ENCODE data around the gene VPS16.
A peak's percentile ranks its signal among the peaks of the same experiment; 100 is the strongest.

The VPS16 gene

DNA sequence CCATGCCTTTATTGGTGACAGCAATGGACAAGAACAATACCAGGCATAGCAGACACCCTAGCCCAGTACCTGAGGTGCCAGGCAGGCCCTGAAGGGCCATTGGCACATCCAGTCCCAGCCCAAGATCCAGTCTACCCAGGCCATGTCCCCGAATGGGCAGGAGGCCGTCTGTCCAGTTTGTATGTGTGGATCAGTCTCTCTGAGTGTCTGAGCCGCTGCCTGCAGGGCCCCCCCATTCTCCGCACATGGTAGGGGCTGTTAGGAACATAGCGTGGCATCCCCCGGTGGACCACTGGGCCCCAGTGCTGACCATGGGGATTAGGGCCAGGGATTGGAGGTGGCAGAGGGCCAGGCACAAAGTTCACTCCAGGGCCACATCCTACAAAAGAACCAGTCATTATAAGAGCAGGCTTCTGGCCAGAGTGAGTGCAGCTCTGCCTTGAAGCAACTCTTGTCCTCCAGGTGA is 5.2 kb upstream of the VPS16 start:
- no peak for DNase-seq (ENCODE audit: low spot score)

DNA sequence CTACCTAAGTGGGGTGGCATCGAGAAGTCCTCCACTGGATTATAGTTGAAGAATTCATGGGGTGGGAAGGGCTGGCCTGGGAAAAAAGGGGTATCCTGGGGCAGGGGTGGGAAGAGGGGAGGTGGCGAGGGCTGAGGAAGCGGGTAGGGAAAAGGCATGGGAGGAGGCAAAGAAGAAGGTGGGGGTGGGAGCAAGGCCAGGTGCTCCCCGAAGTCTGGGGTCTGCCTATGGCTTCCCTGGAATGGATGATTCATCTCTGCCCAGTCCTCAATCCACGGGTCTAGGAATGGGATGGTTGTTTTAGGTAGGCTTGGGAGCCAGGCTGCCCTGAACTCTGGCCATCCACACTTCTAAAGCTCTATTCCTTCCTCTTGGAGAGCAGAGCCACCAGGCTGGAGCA is 4.5 kb upstream of the VPS16 start:
- DNase-seq (ENCODE audit: low spot score), result no peak

GRCh38 chr20:2837221-2837960 is 3.2 kb upstream of the VPS16 start:
- DNase-seq (ENCODE audit: low spot score), result no peak

DNA sequence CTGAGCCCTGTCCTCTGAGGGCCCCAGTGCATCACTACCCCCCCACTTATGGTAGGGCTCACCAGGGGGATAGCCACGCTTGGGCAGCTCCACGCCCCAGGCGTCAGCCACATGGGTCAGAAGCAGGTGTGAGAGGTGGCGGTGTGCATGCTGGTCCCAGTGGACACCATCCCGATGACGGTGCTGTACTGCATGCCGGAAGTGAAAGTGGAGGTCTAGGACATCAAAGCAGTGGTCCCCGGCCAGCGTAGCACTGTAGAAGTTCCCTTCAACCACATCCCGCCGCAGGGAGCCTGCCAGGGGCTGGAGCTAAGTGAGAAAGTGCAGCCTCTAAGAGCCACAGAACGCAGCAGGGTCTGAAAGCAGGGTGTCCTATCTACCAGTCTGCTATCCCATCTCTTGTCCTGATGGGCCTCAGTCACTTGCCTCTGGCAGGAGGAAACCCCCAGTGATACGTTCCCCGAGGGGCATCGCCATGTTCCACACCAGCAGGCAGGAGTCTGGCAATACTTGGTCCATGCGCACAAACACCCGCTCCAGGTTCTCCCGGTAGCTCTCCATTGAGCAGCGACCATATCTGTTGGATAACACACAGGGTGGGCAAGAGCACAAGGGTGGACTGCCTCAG is 2.3 kb upstream of the VPS16 start:
- no peak for DNase-seq (ENCODE audit: low spot score)

DNA sequence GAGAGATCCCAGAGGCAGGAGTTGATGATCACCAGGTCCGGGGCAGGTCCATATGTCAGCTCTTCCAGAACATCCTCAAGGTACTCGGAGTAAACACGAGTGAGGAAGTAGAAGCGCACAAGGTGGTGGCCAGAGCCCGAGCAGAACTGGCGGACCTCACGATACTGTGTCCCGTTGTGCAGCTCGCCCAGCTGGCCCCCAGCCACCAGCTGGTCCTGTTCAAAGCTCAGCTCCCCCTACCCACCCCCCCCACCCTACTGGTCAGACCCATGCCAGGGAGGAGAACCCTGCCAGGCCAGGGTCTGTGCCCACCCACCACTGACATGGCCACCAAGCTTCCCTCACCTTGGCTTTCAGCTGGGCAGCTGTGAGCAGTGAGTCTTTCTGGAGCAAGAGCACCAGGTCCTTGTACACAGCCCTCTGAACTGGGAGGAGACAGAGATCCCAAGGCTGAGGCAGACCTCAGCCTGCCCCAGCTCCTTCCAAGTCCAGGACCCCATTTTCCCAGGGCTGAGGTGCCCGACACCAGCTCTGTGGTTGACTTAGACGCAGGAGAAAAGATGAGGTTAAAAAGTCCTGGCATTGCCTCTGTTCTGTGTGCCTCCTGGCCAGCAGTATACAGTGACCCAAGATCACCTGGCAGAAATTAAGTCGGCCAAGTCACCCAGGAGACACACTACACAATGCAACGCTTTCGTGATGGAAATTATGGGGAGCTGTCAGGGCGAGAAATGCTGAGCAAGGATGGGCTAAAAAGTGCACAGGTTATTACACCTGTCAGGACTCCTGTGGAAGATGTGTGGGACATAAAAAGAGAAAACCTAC is 1.5 kb upstream of the VPS16 start:
- no peak for DNase-seq (ENCODE audit: low spot score)

- DNase-seq (ENCODE audit: low spot score), result no peak
Measured at GRCh38 chr20:2839732-2840137, 810 bp upstream of the VPS16 start.

DNA sequence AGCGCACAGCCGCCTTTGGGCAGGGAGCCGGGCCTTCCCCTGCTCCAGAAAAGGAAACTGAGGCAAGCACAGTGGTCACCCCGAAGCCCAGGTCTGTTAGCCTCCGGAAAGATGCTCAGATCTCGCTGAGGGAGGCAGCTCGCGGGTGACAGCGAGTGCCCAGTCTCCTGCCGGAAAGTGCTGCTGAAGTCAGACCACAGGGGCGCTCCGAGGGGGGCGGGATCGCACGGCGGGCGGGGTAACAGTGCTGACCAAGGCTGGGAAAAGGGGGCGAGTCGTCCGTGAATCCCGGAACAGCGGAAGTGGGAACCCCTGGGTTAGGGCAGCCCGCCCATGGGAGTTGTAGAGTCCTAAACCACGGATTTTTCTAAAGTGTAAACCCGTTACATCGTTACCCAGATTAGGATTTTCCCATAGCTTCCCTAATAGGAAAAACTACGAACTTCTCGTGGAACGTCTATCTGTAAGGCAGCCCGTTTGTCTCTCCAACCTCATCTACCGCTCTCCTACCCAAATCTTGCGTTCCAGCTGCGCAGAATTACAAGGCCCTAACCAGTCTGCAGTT is 504 bp downstream of the VPS16 start:
- DNase-seq (ENCODE audit: low spot score), result peak; percentile 68

DNA sequence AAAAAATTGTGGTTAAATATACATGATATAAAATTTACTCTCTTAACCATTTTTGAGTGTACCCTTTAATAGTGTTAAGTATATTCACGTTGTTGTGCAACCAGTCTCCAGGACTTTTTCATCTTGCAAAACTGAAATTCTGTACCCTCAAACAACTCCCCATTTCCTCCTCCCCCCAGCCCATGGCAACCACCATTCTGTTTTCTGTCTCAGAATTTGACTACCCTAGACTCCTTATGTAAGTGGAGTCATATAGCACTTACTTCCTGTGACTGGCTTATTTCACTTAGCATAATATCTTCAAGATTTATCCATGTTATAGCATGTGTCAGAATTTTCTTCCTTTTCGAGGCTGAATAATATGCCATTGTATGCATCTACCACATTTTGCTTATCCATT is 5.1 kb downstream of the VPS16 start:
- no peak for DNase-seq (ENCODE audit: low spot score)

GRCh38 chr20:2846698-2847097 is 6.2 kb downstream of the VPS16 start:
- no peak for DNase-seq (ENCODE audit: low spot score)

DNA sequence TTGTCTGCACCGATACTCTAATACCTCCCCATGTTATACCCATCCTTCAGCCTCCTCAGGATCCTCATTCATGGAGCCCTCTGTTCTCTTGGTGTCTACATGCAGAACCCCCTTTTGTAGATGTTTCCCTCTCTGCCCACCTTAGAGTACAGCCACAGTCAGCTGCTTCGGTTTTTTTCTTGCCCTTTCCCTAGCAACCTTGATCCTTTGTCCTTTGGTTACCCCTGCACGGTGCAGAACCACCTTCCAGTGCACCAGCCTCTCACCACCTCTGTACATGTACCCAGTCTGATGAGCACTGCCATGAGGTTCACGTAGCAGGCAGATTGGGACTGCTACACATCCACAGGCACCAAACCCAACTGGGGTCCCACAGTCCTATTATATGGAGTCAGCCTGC is 7.3 kb downstream of the VPS16 start:
- DNase-seq (ENCODE audit: low spot score), result no peak

- no peak for DNase-seq (ENCODE audit: low spot score)
Measured at GRCh38 chr20:2849529-2849928, 9.0 kb downstream of the VPS16 start.

GRCh38 chr20:2851086-2851485 is 10.5 kb downstream of the VPS16 start:
- DNase-seq (ENCODE audit: low spot score), result no peak

DNA sequence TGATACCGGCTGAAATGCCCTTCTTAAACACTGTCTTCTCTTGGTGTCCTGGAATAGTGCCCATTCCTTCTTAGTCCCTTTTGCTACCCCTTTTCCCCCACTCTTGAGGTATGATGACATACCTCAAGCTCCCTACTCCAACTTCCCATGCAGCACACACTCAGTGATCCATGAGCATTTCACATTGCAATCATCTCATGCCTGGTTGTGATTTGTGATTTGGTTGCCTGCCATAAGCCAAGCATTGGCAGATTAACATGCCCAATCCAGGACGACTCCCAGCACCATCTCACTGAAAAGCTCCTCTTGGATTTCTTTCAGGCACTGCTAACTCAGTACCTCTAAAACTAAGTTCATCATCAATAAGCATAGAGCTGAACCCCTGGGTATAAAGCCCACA is 18.0 kb downstream of the VPS16 start:
- no peak for DNase-seq (ENCODE audit: low spot score)

- DNase-seq (ENCODE audit: low spot score), result no peak
Measured at GRCh38 chr20:2859330-2860121, 19.0 kb downstream of the VPS16 start.

DNA sequence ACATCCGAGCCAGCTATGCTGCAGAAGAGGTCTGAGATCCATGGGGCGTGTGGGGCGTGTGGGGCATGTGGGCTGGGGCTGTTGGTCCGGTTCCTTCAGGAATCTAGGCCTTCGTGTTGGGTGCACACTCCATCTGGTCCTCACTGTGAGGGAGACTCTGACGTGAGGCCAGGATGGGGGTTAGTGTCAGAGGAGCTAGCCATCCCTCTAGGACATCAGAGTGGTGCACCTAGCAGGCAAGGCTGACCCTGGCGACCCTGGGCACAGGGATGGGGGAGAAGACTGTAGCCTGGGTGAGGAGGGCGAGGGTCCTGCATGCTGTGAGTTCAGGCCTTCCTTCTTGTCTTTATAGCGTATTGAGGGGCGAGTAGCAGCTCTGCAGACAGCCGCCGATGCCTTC is 24.1 kb downstream of the VPS16 start:
- DNase-seq (ENCODE audit: low spot score), result no peak

DNA sequence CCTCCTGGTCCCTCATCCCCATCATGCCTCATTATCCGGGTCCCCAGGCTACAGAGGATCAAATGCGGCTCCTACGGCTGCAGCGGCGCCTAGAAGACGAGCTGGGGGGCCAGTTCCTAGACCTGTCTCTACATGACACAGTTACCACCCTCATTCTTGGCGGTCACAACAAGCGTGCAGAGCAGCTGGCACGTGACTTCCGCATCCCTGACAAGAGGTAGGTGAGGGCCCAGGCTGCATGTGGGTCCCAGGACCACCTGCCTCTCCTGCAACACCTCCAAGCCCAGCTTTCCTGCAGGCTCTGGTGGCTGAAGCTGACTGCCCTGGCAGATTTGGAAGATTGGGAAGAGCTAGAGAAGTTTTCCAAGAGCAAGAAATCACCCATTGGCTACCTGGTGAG is 24.6 kb downstream of the VPS16 start:
- no peak for DNase-seq (ENCODE audit: low spot score)

DNA sequence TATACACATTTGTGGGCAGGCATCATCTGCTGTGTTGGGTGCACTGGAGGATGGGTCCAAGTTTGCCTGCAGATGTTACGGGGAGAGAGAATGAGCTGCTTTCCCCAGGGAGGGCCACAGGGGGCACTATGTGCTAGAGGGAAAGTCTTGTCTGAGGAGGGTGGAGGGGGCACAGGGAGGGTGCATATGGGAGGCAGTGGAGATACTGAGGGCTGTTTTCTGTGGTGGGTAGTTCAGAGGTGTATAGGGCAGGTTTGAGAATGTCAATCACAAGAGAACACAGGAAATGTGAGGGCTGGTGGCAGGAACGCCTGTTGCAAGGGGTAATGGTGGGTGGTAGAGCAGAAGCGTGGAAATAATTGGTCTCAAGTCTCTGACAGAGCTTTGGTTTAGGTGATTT is 25.1 kb downstream of the VPS16 start:
- no peak for DNase-seq (ENCODE audit: low spot score)

- DNase-seq (ENCODE audit: low spot score), result no peak
Measured at GRCh38 chr20:2866236-2866635, 25.7 kb downstream of the VPS16 start.

DNA sequence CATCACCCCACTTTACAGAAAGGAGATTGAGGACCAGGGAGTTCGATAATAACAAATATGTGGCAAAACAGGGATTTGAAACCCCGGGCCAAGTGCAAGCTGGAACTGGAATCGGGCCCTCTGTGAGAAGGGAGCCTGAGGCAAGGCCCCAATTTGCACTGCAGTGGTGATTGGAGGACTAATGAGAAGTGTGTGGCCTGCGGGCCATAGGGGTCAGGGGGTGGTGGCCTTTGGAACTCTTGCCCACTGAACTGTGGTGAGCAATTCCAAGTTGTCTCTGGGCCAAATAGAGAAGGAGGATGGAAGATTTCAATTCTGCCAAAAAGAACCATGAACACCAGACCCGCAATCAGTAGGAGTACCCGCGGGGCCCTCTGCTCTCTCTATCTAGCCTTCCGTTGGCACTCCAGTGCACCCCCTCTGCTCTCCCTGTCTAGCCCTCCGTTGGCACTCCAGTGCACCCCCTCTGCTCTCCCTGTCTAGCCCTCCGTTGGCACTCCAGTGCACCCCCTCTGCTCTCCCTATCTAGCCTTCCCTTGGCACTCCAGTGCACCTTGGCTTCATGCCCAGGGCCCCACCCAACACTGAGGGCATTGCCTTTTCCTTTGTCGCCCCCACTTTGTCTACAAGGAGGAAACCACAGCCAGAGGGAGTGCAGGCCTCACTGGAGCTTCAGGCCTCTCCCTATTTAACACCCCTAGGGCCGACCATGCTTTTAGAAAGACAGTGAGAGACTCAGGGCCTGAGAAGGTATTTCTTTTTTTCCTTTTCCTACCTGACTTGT is 26.7 kb downstream of the VPS16 start:
- no peak for DNase-seq (ENCODE audit: low spot score)

GRCh38 chr20:2869381-2869780 is 28.8 kb downstream of the VPS16 start:
- no peak for DNase-seq (ENCODE audit: low spot score)

- no peak for DNase-seq (ENCODE audit: low spot score)
Measured at GRCh38 chr20:2871111-2871465, 30.5 kb downstream of the VPS16 start.
